ENCODE results near the gene FYB1.

DNA sequence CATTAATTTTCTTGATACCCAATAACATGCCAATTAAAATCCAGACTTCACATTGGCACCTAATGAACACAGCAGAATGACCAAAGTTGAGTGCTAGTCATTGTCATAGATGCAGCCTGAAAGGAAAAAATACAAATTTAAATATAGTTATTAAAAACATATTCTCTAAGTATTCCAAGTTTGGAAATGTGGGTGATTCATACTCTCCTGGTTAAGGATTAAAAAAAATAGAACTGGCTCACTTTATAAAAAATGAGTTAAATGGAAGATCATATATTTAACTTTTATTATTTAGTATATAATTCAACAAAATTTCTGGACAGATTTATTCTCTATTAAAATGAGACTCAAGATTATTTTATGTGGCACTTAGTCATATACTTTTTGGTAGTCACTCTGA, 112.0 kb downstream of the FYB1 start:
- TF ChIP-seq CTCF (conservative IDR thresholded peaks at IDR 0.05 in 1 of 2, IDR thresholded peaks at IDR 0.05 in 1 of 2; ENCODE audit: low read depth in 1 of 2, low read length in 2 of 2) (no peak), EZH2 (IDR thresholded peaks at IDR 0.05; ENCODE audit: low read length, missing control alignments) (no peak)

All from fibroblast of lung (primary cell).